ENCODE measurements around the gene KIRREL2. TPM values are rescaled to one million over a fixed set of nuclear protein-coding genes. Genes with fewer than 3 reads are reported as not detected.

The KIRREL2 gene
- total RNA-seq, 1 experiment from 2014 or later = 5.0 TPM

- ChIA-PET CTCF (interaction anchor here (0.6 kb wide), 1 partner anchor 99 kb away, joined by 11 read pairs; no protein-coding TSS in a partner anchor), POLR2A (interaction anchor here (0.7 kb wide), 1 partner anchor 91 kb away, joined by 9 read pairs; no protein-coding TSS in a partner anchor)
- DNase-seq (ENCODE audit: low read depth, low spot score) (no peak), ATAC-seq (no peak)
- intact Hi-C loops (cut with micrococcal nuclease; ENCODE audit: unreplicated experiment) = no loop called here
- TF ChIP-seq CTCF (IDR thresholded peaks at IDR 0.05) = no peak
- TF ChIP-seq TCF7L2 (IDR thresholded peaks at IDR 0.05; ENCODE audit: low read depth, low read length) = no peak
- no peak for TF ChIP-seq SIN3A (IDR thresholded peaks at IDR 0.05; ENCODE audit: borderline replicate concordance, insufficient read depth, low read depth, low read length)
- TF ChIP-seq POLR2AphosphoS5 (IDR thresholded peaks at IDR 0.05; ENCODE audit: low read depth, low read length) = no peak
- TF ChIP-seq REST (IDR thresholded peaks at IDR 0.05; ENCODE audit: insufficient read depth in 1 of 2, low read depth in 2 of 2, low read length in 1 of 2) = no peak
- no peaks in the 10 kb centered on the region for H3K36me3 ChIP-seq (ENCODE audit: control insufficient read depth, insufficient read depth, low read length)
- H3K9me3 ChIP-seq (ENCODE audit: control insufficient read depth, insufficient read depth, low read depth, low read length) = no peaks in the 10 kb centered on the region
- H3K27me3 ChIP-seq (ENCODE audit: control insufficient read depth, insufficient read depth, low read length) = no peaks in the 10 kb centered on the region
- no peak overlapping the region for H3K27ac ChIP-seq (ENCODE audit: low read length)
- H3K4me1 ChIP-seq (ENCODE audit: control insufficient read depth, insufficient read depth, low read length) = no peaks in the 10 kb centered on the region
- in situ Hi-C loops (cut with HindIII; ENCODE audit: low pct_unique_long_range_greater_than_20kb, low sequenced_read_pairs) = no loop called here
- no TSS peak for BruUV-seq (replicated peaks)
- H3K4me3 ChIP-seq (ENCODE audit: low read depth in 2 of 2, low read length in 2 of 2) = no peak overlapping the region
These were observed 38.3 kb upstream of the KIRREL2 start for GRCh38 chr19:35818445-35818844.

GRCh38 chr19:35822579-35822978 lies 34.1 kb upstream of the KIRREL2 start:
- no peak overlapping the region for H3K4me3 ChIP-seq (ENCODE audit: low read depth in 2 of 2, low read length in 2 of 2)
- POLR2A ChIA-PET = interaction anchor here (0.7 kb wide), 1 partner anchor 77 kb away, joined by 3 read pairs; the partner anchor contains the start of genes PSENEN and U2AF1L4
- in situ Hi-C loops (cut with HindIII; ENCODE audit: low pct_unique_long_range_greater_than_20kb, low sequenced_read_pairs) (no loop called here), intact Hi-C loops (cut with micrococcal nuclease; ENCODE audit: unreplicated experiment) (no loop called here)
- TF ChIP-seq SIN3A (IDR thresholded peaks at IDR 0.05; ENCODE audit: borderline replicate concordance, insufficient read depth, low read depth, low read length) (no peak), CTCF (IDR thresholded peaks at IDR 0.05) (no peak), POLR2AphosphoS5 (IDR thresholded peaks at IDR 0.05; ENCODE audit: low read depth, low read length) (no peak), TCF7L2 (IDR thresholded peaks at IDR 0.05; ENCODE audit: low read depth, low read length) (no peak), REST (IDR thresholded peaks at IDR 0.05; ENCODE audit: insufficient read depth in 1 of 2, low read depth in 2 of 2, low read length in 1 of 2) (no peak)
- no peaks in the 10 kb centered on the region for H3K9me3 ChIP-seq (ENCODE audit: control insufficient read depth, insufficient read depth, low read depth, low read length)
- DNase-seq (ENCODE audit: low read depth, low spot score) (no peak), ATAC-seq (peak; percentile 46; the same call in 1 of the 2 replicates)
- H3K27ac ChIP-seq (ENCODE audit: low read length) = no peak overlapping the region
- CTCF ChIA-PET = interaction anchor here (0.6 kb wide), 1 partner anchor 14 kb away, joined by 8 read pairs; no protein-coding TSS in a partner anchor
- H3K4me1 ChIP-seq (ENCODE audit: control insufficient read depth, insufficient read depth, low read length) = no peaks in the 10 kb centered on the region
- BruUV-seq (replicated peaks) = no TSS peak
- H3K27me3 ChIP-seq (ENCODE audit: control insufficient read depth, insufficient read depth, low read length) = no peaks in the 10 kb centered on the region
- H3K36me3 ChIP-seq (ENCODE audit: control insufficient read depth, insufficient read depth, low read length) = no peaks in the 10 kb centered on the region
